ENCODE data around the gene PXK.

The PXK gene

GRCh38 chr3:58347984-58348383 is 15.3 kb downstream of the PXK start:
- DNase-seq (ENCODE audit: low spot score), result no peak

GRCh38 chr3:58349792-58350626 is 17.3 kb downstream of the PXK start:
- DNase-seq (ENCODE audit: low spot score), result peak; percentile 59

GRCh38 chr3:58350627-58351013 is 17.9 kb downstream of the PXK start:
- no peak for DNase-seq (ENCODE audit: low spot score)

- DNase-seq (ENCODE audit: low spot score), result no peak
Measured at GRCh38 chr3:58351920-58352319, 19.2 kb downstream of the PXK start.

GRCh38 chr3:58352626-58353025 is 19.9 kb downstream of the PXK start:
- no peak for DNase-seq (ENCODE audit: low spot score)

GRCh38 chr3:58353722-58354553 is 21.2 kb downstream of the PXK start:
- peak; percentile 24 for DNase-seq (ENCODE audit: low spot score)

GRCh38 chr3:58355179-58355578 is 22.5 kb downstream of the PXK start:
- peak; percentile 68 for DNase-seq (ENCODE audit: low spot score)

GRCh38 chr3:58356054-58356453 is 23.4 kb downstream of the PXK start:
- peak; percentile 75 for DNase-seq (ENCODE audit: low spot score)

- DNase-seq (ENCODE audit: low spot score), result no peak
Measured at GRCh38 chr3:58357402-58357801, 24.7 kb downstream of the PXK start.

- no peak for DNase-seq (ENCODE audit: low spot score)
Measured at GRCh38 chr3:58358092-58358491, 25.4 kb downstream of the PXK start.

- no peak for DNase-seq (ENCODE audit: low spot score)
Measured at GRCh38 chr3:58358808-58359207, 26.1 kb downstream of the PXK start.

GRCh38 chr3:58359621-58360020 is 26.9 kb downstream of the PXK start:
- DNase-seq (ENCODE audit: low spot score), result no peak

GRCh38 chr3:58361866-58362265 is 29.2 kb downstream of the PXK start:
- DNase-seq (ENCODE audit: low spot score), result no peak

- DNase-seq (ENCODE audit: low spot score), result no peak
Measured at GRCh38 chr3:58366699-58367098, 34.0 kb downstream of the PXK start.

- no peak for DNase-seq (ENCODE audit: low spot score)
Measured at GRCh38 chr3:58369038-58369437, 36.3 kb downstream of the PXK start.

GRCh38 chr3:58369876-58370275 is 37.2 kb downstream of the PXK start:
- DNase-seq (ENCODE audit: low spot score), result no peak

- no peak for DNase-seq (ENCODE audit: low spot score)
Measured at GRCh38 chr3:58370407-58370806, 37.7 kb downstream of the PXK start.

GRCh38 chr3:58371754-58372153 is 39.1 kb downstream of the PXK start:
- DNase-seq (ENCODE audit: low spot score), result no peak

- no peak for DNase-seq (ENCODE audit: low spot score)
Measured at GRCh38 chr3:58375254-58375653, 42.6 kb downstream of the PXK start.

GRCh38 chr3:58377168-58377567 is 44.5 kb downstream of the PXK start:
- DNase-seq (ENCODE audit: low spot score), result no peak

- no peak for DNase-seq (ENCODE audit: low spot score)
Measured at GRCh38 chr3:58377750-58378149, 45.1 kb downstream of the PXK start.

- no peak for DNase-seq (ENCODE audit: low spot score)
Measured at GRCh38 chr3:58379351-58380073, 46.8 kb downstream of the PXK start.

- DNase-seq (ENCODE audit: low spot score), result no peak
Measured at GRCh38 chr3:58383476-58383875, 50.8 kb downstream of the PXK start.

Measured in germinal center (tissue), 1 donor.